ENCODE data around the gene WAC. TPM values are rescaled to one million over a fixed set of nuclear protein-coding genes. Genes with fewer than 3 reads are reported as not detected.

Gene WAC
- total and polyA plus RNA-seq, 8 donors: 22.8 to 182 (median 92.5) TPM

GRCh38 chr10:28503114-28503513 lies 29.8 kb upstream of the WAC start:
- no peaks in the 10 kb centered on the region for H3K4me1 ChIP-seq
- H3K36me3 ChIP-seq: no peaks in the 10 kb centered on the region
- no peak for TF ChIP-seq POLR2A (IDR thresholded peaks at IDR 0.05)
- TF ChIP-seq, protein P1, sequence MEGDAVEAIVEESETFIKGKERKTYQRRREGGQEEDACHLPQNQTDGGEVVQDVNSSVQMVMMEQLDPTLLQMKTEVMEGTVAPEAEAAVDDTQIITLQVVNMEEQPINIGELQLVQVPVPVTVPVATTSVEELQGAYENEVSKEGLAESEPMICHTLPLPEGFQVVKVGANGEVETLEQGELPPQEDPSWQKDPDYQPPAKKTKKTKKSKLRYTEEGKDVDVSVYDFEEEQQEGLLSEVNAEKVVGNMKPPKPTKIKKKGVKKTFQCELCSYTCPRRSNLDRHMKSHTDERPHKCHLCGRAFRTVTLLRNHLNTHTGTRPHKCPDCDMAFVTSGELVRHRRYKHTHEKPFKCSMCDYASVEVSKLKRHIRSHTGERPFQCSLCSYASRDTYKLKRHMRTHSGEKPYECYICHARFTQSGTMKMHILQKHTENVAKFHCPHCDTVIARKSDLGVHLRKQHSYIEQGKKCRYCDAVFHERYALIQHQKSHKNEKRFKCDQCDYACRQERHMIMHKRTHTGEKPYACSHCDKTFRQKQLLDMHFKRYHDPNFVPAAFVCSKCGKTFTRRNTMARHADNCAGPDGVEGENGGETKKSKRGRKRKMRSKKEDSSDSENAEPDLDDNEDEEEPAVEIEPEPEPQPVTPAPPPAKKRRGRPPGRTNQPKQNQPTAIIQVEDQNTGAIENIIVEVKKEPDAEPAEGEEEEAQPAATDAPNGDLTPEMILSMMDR (IDR thresholded peaks at IDR 0.05): peak in 3 of 7 experiments; percentile 15 to 32 (median 19)
- no peak overlapping the region for H3K27ac ChIP-seq
- H3K9me3 ChIP-seq: no peaks in the 10 kb centered on the region
- intact Hi-C loops (cut with DNase I; ENCODE audit: low total_unique reads): no loop called here
- DNase-seq: peak; percentile 37 to 71
- no peaks in the 10 kb centered on the region for H3K27me3 ChIP-seq
- WGBS, 5 donors: 31 to 60% (median 39%) methylated on average over 3 of the region's 3 CpGs
- no peak overlapping the region for H3K4me3 ChIP-seq

DNA sequence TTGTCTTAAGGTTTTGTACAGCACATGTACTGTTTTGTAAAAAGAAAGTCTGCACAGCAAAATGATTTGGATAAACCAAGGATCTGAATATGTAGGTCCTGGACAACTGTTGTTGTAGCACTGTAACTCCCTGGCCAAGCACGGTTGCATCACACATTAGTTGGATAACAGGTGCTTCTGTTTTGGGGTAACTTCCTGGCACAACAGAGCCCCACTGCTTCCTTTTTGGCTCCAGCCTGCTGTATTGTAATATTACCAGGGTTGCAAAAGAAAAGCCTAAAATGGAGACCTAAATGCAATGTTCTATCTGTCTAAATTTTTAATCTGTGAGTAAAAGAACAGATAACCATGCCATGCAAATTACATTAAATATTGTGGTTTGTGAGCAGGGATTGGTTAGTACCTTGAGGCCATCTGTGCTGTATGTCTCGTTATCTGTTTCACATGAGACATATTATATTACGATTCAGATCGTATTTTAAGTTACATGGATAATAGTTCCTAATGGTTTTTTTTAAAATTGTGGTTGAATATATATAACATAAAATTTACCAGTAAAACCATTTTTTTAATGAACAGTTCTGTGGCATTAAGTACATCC lies 27.5 kb upstream of the WAC start:
- intact Hi-C loops (cut with DNase I; ENCODE audit: low total_unique reads): no loop called here
- no peak for DNase-seq
- no peaks in the 10 kb centered on the region for H3K36me3 ChIP-seq
- H3K9me3 ChIP-seq: no peaks in the 10 kb centered on the region
- no peaks in the 10 kb centered on the region for H3K4me1 ChIP-seq
- no peak overlapping the region for H3K27ac ChIP-seq
- H3K27me3 ChIP-seq: no peaks in the 10 kb centered on the region
- TF ChIP-seq POLR2A (IDR thresholded peaks at IDR 0.05): no peak
- TF ChIP-seq EP300 (IDR thresholded peaks at IDR 0.05): no peak
- H3K4me3 ChIP-seq: no peak overlapping the region
- 86 to 92% (median 88%) methylated on average over 4 of the region's 4 CpGs for WGBS, 5 donors

- DNase-seq: no peak
- H3K27ac ChIP-seq: no peak overlapping the region
- H3K4me1 ChIP-seq: no peaks in the 10 kb centered on the region
- TF ChIP-seq EP300 (IDR thresholded peaks at IDR 0.05) (no peak), POLR2AphosphoS5 (IDR thresholded peaks at IDR 0.05) (no peak), POLR2A (IDR thresholded peaks at IDR 0.05) (no peak)
- TF ChIP-seq, protein P1 (IDR thresholded peaks at IDR 0.05): no peak
- no peaks in the 10 kb centered on the region for H3K36me3 ChIP-seq
- 64 to 77% (median 70%) methylated on average over 7 of the region's 7 CpGs for WGBS, 5 donors
- no peak overlapping the region for H3K4me3 ChIP-seq
- no peaks in the 10 kb centered on the region for H3K27me3 ChIP-seq
- intact Hi-C loops (cut with DNase I; ENCODE audit: low total_unique reads): no loop called here
- no peaks in the 10 kb centered on the region for H3K9me3 ChIP-seq
Measured at GRCh38 chr10:28508304-28508925, 24.5 kb upstream of the WAC start.

GRCh38 chr10:28509286-28509685 lies 23.6 kb upstream of the WAC start:
- Histone ChIP-seq H3K9me3 (no peaks in the 10 kb centered on the region), H3K36me3 (no peaks in the 10 kb centered on the region), H3K4me3 (no peak overlapping the region), H3K27me3 (no peaks in the 10 kb centered on the region), H3K4me1 (no peaks in the 10 kb centered on the region), H3K27ac (no peak overlapping the region)
- WGBS, 5 donors: 77 to 89% (median 79%) methylated on average over 3 of the region's 3 CpGs
- TF ChIP-seq, protein P1 (IDR thresholded peaks at IDR 0.05): no peak
- TF ChIP-seq EP300 (IDR thresholded peaks at IDR 0.05): no peak
- TF ChIP-seq POLR2AphosphoS5 (IDR thresholded peaks at IDR 0.05): no peak
- no peak for TF ChIP-seq POLR2A (IDR thresholded peaks at IDR 0.05)
- intact Hi-C loops (cut with DNase I; ENCODE audit: low total_unique reads): no loop called here
- no peak for DNase-seq

DNA sequence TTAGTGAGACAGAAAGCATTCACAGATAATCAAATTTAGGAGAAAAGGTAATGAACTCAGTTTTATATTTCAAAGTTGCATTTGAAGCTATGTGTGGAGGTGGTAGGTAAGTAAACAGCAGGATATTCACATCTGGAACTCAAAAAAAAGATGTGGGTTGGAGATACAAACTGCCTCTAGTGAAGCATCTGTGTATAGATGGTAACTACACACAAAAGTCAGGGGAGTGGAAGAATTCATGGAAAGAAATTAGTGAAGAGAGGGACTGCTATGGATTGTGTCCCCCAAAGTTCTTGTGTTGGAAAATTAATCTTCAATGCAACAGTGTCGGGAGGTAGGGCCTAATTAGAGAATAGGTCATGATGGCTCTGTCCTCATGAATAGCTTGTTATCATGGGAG lies 18.3 kb upstream of the WAC start:
- DNase-seq: no peak
- Histone ChIP-seq H3K4me1 (no peaks in the 10 kb centered on the region), H3K4me3 (no peak overlapping the region), H3K36me3 (no peaks in the 10 kb centered on the region), H3K27ac (no peak overlapping the region), H3K9me3 (peaks cover 0 to 5% (median 0%) of the 10 kb centered on the region in 4 donors), H3K27me3 (no peaks in the 10 kb centered on the region)
- TF ChIP-seq EP300 (IDR thresholded peaks at IDR 0.05) (no peak), POLR2AphosphoS5 (IDR thresholded peaks at IDR 0.05) (no peak), POLR2A (IDR thresholded peaks at IDR 0.05) (no peak)
- TF ChIP-seq, protein P1 (IDR thresholded peaks at IDR 0.05): no peak
- 88 to 100% (median 91%) methylated on average over 1 of the region's 1 CpG for WGBS, 5 donors
- intact Hi-C loops (cut with DNase I; ENCODE audit: low total_unique reads): no loop called here

Data from stomach (tissue), 9 donors.